Epidermal melanocyte (primary cell): ENCODE measurements around the gene ZEB2.

Source experiments
- DNase-seq: peaks from one replicate; pipeline ENCODE4 v3.0.0; 2011; ENCODE audit warnings: low spot score; ENCODE audit not compliant: insufficient read length

The ZEB2 gene

GRCh38 chr2:144357623-144358373, 162.1 kb downstream of the ZEB2 start:
- peak; percentile 59 for DNase-seq

GRCh38 chr2:144356402-144356801, 163.5 kb downstream of the ZEB2 start:
- no peak for DNase-seq

GRCh38 chr2:144354953-144355352, 165.0 kb downstream of the ZEB2 start:
- no peak for DNase-seq

- no peak for DNase-seq
Measured at GRCh38 chr2:144351687-144352086, 168.2 kb downstream of the ZEB2 start.

GRCh38 chr2:144350151-144350802, 169.6 kb downstream of the ZEB2 start:
- no peak for DNase-seq

- no peak for DNase-seq
Measured at GRCh38 chr2:144349674-144350073, 170.2 kb downstream of the ZEB2 start.

- DNase-seq: no peak
Measured at GRCh38 chr2:144348846-144349245, 171.1 kb downstream of the ZEB2 start.

GRCh38 chr2:144346229-144346628, 173.7 kb downstream of the ZEB2 start:
- DNase-seq: no peak

- DNase-seq: no peak
Measured at GRCh38 chr2:144343145-144343544, 176.8 kb downstream of the ZEB2 start.

GRCh38 chr2:144341538-144341937, 178.4 kb downstream of the ZEB2 start:
- DNase-seq: no peak

- DNase-seq: no peak
Measured at GRCh38 chr2:144339048-144339447, 180.9 kb downstream of the ZEB2 start.

GRCh38 chr2:144334551-144334950, 185.4 kb downstream of the ZEB2 start:
- no peak for DNase-seq
